OCI-LY1 (cell line): Measurements from ENCODE around the gene ATP2B2.

ENCODE experiments used
- CTCF ChIP-seq: fragments of 200-600 bp; sonication (generic), shearing (Covaris generic); IDR thresholded peaks from 2 replicates; pipeline ENCODE4 v1.5.1; 2017; ENCODE audit warnings: mild to moderate bottlenecking, antibody characterized with exemption, low read length, moderate library complexity, mixed read lengths
- EZH2 ChIP-seq: fragments of 200-600 bp; sonication (generic), shearing (Covaris generic); IDR thresholded peaks from 2 replicates; pipeline ENCODE4 v1.8.0; 2017; ENCODE audit warnings: borderline replicate concordance, mixed run types, mild to moderate bottlenecking, antibody characterized with exemption, low read length, moderate library complexity, mixed read lengths

- TF ChIP-seq CTCF (no peak), EZH2 (no peak)
These were observed 151.6 kb downstream of the ATP2B2 start for GRCh38 chr3:10353661-10354360.
